Keratinocyte (primary cell): ENCODE measurements around the gene ADGRL3. TPM values are rescaled to one million over a fixed set of nuclear protein-coding genes. Genes with fewer than 3 reads are reported as not detected.

Source experiments
- DNase-seq: peaks from one replicate; pipeline ENCODE4 v3.0.0-alpha.2; 2011; ENCODE audit warnings: low read depth, missing footprints, low spot score
- FAIRE-seq: peaks from 2 replicates; lab custom pipeline; 2011; peaks lifted over from hg19 to GRCh38; lab: Jason Lieb, UNC
- H2AFZ ChIP-seq: 2 replicates; pipeline ENCODE4 v1.6.0; 2012; ENCODE audit warnings: low read length, control low read depth, inconsistent platforms; ENCODE audit not compliant: control insufficient read depth
- H3K27ac ChIP-seq: 2 replicates; pipeline ENCODE4 v1.5.1; 2011; ENCODE audit warnings: low read length; ENCODE audit not compliant: control insufficient read depth, insufficient read depth
- H3K27me3 ChIP-seq: 3 replicates; pipeline ENCODE4 v1.6.0; 2011; ENCODE audit warnings: low read length; ENCODE audit not compliant: control insufficient read depth, insufficient read depth; ENCODE audit errors: extremely low read depth
- H3K36me3 ChIP-seq, 2 experiments: 2 replicates in 1 of 2; 3 replicates in 1 of 2; pipeline ENCODE4 v1.5.1; 2011; ENCODE audit warnings: low read length in 2 of 2, mild to moderate bottlenecking in 1 of 2; ENCODE audit not compliant: control insufficient read depth in 2 of 2, insufficient read depth in 2 of 2; ENCODE audit errors: extremely low read depth in 1 of 2
- H3K4me1 ChIP-seq: 3 replicates; pipeline ENCODE4 v1.5.1; 2011; ENCODE audit warnings: low read length; ENCODE audit not compliant: control insufficient read depth, insufficient read depth; ENCODE audit errors: extremely low read depth
- H3K4me2 ChIP-seq: 3 replicates; pipeline ENCODE4 v1.6.0; 2011; ENCODE audit warnings: low read depth, low read length; ENCODE audit not compliant: control insufficient read depth, insufficient read depth; ENCODE audit errors: extremely low read depth
- H3K4me3 ChIP-seq, 3 experiments: fragments of 200-600 bp in 1 of 3; sonication (generic) in 1 of 3; 2 replicates in 2 of 3; 3 replicates in 1 of 3; pipeline ENCODE4 v1.5.1; 2011 to 2016; ENCODE audit warnings: low read length in 3 of 3, mild to moderate bottlenecking in 3 of 3, control low read depth in 2 of 3, inconsistent platforms in 1 of 3, low read depth in 1 of 3, mixed read lengths in 1 of 3, mixed run types in 1 of 3, moderate library complexity in 1 of 3; ENCODE audit not compliant: control insufficient read depth in 2 of 3, insufficient read depth in 2 of 3; ENCODE audit errors: extremely low read depth in 1 of 3
- H3K79me2 ChIP-seq: 2 replicates; pipeline ENCODE4 v1.6.0; 2012; ENCODE audit warnings: low read length; ENCODE audit not compliant: control insufficient read depth, insufficient read depth
- H3K9ac ChIP-seq: 3 replicates; pipeline ENCODE4 v1.6.0; 2011; ENCODE audit warnings: low read length; ENCODE audit not compliant: control insufficient read depth, insufficient read depth; ENCODE audit errors: extremely low read depth
- H3K9me1 ChIP-seq: 3 replicates; pipeline ENCODE4 v1.6.0; 2011; ENCODE audit warnings: low read length; ENCODE audit not compliant: control insufficient read depth, insufficient read depth; ENCODE audit errors: extremely low read depth
- H3K9me3 ChIP-seq: 2 replicates; pipeline ENCODE4 v1.5.1; 2012; ENCODE audit warnings: low read depth, low read length; ENCODE audit not compliant: control insufficient read depth
- H4K20me1 ChIP-seq: 3 replicates; pipeline ENCODE4 v1.6.0; 2011; ENCODE audit warnings: low read length; ENCODE audit not compliant: control insufficient read depth, insufficient read depth; ENCODE audit errors: extremely low read depth
- CTCF ChIP-seq, 3 experiments: IDR thresholded peaks in 1 of 3; conservative IDR thresholded peaks in 1 of 3; optimal IDR thresholded peaks in 1 of 3; 2 replicates in 2 of 3; 3 replicates in 1 of 3; pipeline versions ENCODE3 to v1.5.1; 2011; ENCODE audit warnings: low read length in 3 of 3, mild to moderate bottlenecking in 3 of 3, moderate library complexity in 2 of 3, control low read depth in 1 of 3, inconsistent platforms in 1 of 3; ENCODE audit not compliant: insufficient read depth in 2 of 3; ENCODE audit errors: extremely low read depth in 1 of 3
- EZH2 ChIP-seq: IDR thresholded peaks from one replicate; pipeline ENCODE4 v1.6.1; 2012; ENCODE audit warnings: inconsistent platforms, mild to moderate bottlenecking, low read length, moderate library complexity
- dilution Hi-C: fragments of 300-500 bp; cut with MboI; formaldehyde crosslinking; loops from one replicate; pipeline ENCODE4 v1.7.0; 2020; ENCODE audit warnings: low sequenced_read_pairs; ENCODE audit not compliant: extremely low pct_ligation_motif_present
- polyA plus RNA-seq, 5 experiments: library from polyadenylated mRNA; depleted of rRNA in 3 of 5; stranded (reverse) in 3 of 5; stranded (forward) in 1 of 5; unstranded in 1 of 5; fragments of >200 nt; gene quantifications; 1 replicate in 1 of 5; 2 replicates in 3 of 5; 3 replicates in 1 of 5; pipeline versions ENCODE4 v1.2.1 to v1.2.3, GENCODE V29; 2011 to 2012; ENCODE audit warnings: missing spikeins in 2 of 5, low read depth in 1 of 5, low replicate concordance in 1 of 5

Gene ADGRL3
- polyA plus RNA-seq, 1 donor (not counting 4 experiments of a cell fraction or from before 2014, with no cell fraction given) = 0.18 TPM

GRCh38 chr4:61997831-61998230, 797.7 kb downstream of the ADGRL3 start:
- no peak overlapping the region for H3K4me3 ChIP-seq
- H3K4me1 ChIP-seq = no peaks in the 10 kb centered on the region
- H4K20me1 ChIP-seq = no peaks in the 10 kb centered on the region
- TF ChIP-seq EZH2 = no peak
- TF ChIP-seq CTCF (optimal IDR thresholded peaks at IDR 0.05 in 1 of 3, IDR thresholded peaks at IDR 0.05 in 1 of 3, conservative IDR thresholded peaks at IDR 0.05 in 1 of 3; ENCODE audit: extremely low read depth in 1 of 3, insufficient read depth in 2 of 3, low read length in 3 of 3) = no peak
- no peak overlapping the region for H2AFZ ChIP-seq
- no peak overlapping the region for H3K27ac ChIP-seq
- no peaks in the 10 kb centered on the region for H3K36me3 ChIP-seq
- no peaks in the 10 kb centered on the region for H3K79me2 ChIP-seq
- no peak overlapping the region for H3K9ac ChIP-seq
- DNase-seq (no peak), FAIRE-seq (no peak)
- no peaks in the 10 kb centered on the region for H3K27me3 ChIP-seq
- H3K9me3 ChIP-seq = no peaks in the 10 kb centered on the region
- H3K4me2 ChIP-seq = no peak overlapping the region
- no peaks in the 10 kb centered on the region for H3K9me1 ChIP-seq
- dilution Hi-C loops = no loop called here

GRCh38 chr4:62003695-62004094, 803.6 kb downstream of the ADGRL3 start:
- no peak overlapping the region for H3K4me2 ChIP-seq
- H3K36me3 ChIP-seq = no peaks in the 10 kb centered on the region
- H3K27me3 ChIP-seq = no peaks in the 10 kb centered on the region
- no peaks in the 10 kb centered on the region for H3K9me3 ChIP-seq
- no peak overlapping the region for H2AFZ ChIP-seq
- DNase-seq (no peak), FAIRE-seq (no peak)
- H3K4me1 ChIP-seq = no peaks in the 10 kb centered on the region
- H3K9me1 ChIP-seq = no peaks in the 10 kb centered on the region
- no peaks in the 10 kb centered on the region for H3K79me2 ChIP-seq
- no peaks in the 10 kb centered on the region for H4K20me1 ChIP-seq
- no peak for TF ChIP-seq EZH2
- TF ChIP-seq CTCF (optimal IDR thresholded peaks at IDR 0.05 in 1 of 3, IDR thresholded peaks at IDR 0.05 in 1 of 3, conservative IDR thresholded peaks at IDR 0.05 in 1 of 3; ENCODE audit: extremely low read depth in 1 of 3, insufficient read depth in 2 of 3, low read length in 3 of 3) = no peak
- no peak overlapping the region for H3K4me3 ChIP-seq
- no peak overlapping the region for H3K9ac ChIP-seq
- dilution Hi-C loops = no loop called here
- no peak overlapping the region for H3K27ac ChIP-seq
